Activated B cell treated with CpG ODN at 0.5 μM for 24 hours (primary cell): ENCODE results near the gene CPLX4. TPM values are rescaled to one million over a fixed set of nuclear protein-coding genes. Genes with fewer than 3 reads are reported as not detected.
A peak's percentile ranks its signal among the peaks of the same experiment; 100 is the strongest.

Experiments used
- ATAC-seq: fragments of 200-7000 bp; cut with Tn5 transposase; one replicate; pipeline ENCODE4 v1.10.0; 2021; ENCODE audit warnings: low read depth, mild to moderate bottlenecking, moderate library complexity
- CTCF ChIA-PET: fragments of 350-600 bp; sonication (Branson Sonifier 250); formaldehyde crosslinking; loops from one replicate; lab custom pipeline; 2021; ENCODE audit warnings: antibody characterized with exemption; lab: Charles Lee
- POLR2A ChIA-PET: fragments of 350-600 bp; sonication (Branson Sonifier 250); formaldehyde crosslinking; loops from one replicate; lab custom pipeline; 2021; ENCODE audit warnings: antibody characterized with exemption; lab: Charles Lee
- DNase-seq: peaks from one replicate; pipeline ENCODE4 v3.0.0; 2022
- H3K27ac Mint-ChIP-seq: one replicate; pipeline ENCODE4 v1.8.0; 2020; ENCODE audit warnings: mixed read lengths
- H3K27me3 Mint-ChIP-seq: one replicate; pipeline ENCODE4 v1.8.0; 2021; ENCODE audit warnings: mixed read lengths
- H3K36me3 Mint-ChIP-seq: one replicate; pipeline ENCODE4 v1.8.0; 2021; ENCODE audit warnings: low read depth, mixed read lengths
- H3K4me1 Mint-ChIP-seq: one replicate; pipeline ENCODE4 v1.8.0; 2021; ENCODE audit warnings: mixed read lengths
- H3K4me3 Mint-ChIP-seq: one replicate; pipeline ENCODE4 v1.8.0; 2020; ENCODE audit warnings: mild to moderate bottlenecking, mixed read lengths
- H3K9me3 Mint-ChIP-seq: one replicate; pipeline ENCODE4 v1.8.0; 2020; ENCODE audit warnings: mixed read lengths
- intact Hi-C: fragments of 100-400 bp; cut with micrococcal nuclease; formaldehyde crosslinking; loops from one replicate; pipeline ENCODE4 v1.15.1; 2024
- total RNA-seq: library from RNA; stranded (reverse); gene quantifications from 2 replicates; pipeline ENCODE4 v1.2.3, GENCODE V29; 2022
- TF ChIP-seq, protein P1 (sequence below): fragments of 200-600 bp; IDR thresholded peaks from one replicate; pipeline ENCODE4 v1.8.0; 2022; ENCODE audit warnings: antibody characterized with exemption, mild to moderate bottlenecking

The CPLX4 gene
- total RNA-seq, 1 donor from 2014 or later = not detected

DNA sequence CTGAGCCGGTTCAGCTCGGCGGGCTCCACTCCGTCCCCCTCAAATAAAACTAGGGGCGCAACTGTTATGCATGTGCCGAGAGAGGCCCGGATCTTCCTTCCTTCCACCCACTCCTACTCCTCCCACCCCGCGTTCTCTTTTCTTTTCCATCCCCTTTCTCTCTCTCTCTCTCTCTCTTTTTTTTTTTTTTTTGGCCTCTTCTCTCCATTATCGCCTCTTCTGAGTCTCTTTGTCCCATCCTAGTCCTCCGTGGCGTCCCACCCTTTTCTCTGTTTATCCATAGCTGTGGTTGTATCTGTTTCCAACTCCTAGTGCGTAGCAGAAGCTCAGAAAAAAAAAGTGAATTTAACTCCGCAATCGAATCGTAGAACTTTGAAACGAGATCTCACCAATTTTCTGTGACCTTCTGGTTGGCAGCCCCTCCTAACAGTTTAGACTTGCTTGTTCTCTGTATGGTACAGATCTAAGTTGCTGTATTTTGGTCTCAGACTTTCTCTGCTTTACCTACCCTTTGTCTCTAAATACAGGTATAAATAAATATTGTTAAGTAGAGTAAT lies 48.8 kb downstream of the CPLX4 start:
- ChIA-PET CTCF (interaction anchor here (2.5 kb wide), 1 partner anchor 185 kb away, joined by 7 read pairs; no protein-coding TSS in a partner anchor), POLR2A (no interaction called here)
- H3K36me3 Mint-ChIP-seq = no peaks in the 10 kb centered on the region
- no peak for DNase-seq
- ATAC-seq = no peak
- TF ChIP-seq, protein P1, sequence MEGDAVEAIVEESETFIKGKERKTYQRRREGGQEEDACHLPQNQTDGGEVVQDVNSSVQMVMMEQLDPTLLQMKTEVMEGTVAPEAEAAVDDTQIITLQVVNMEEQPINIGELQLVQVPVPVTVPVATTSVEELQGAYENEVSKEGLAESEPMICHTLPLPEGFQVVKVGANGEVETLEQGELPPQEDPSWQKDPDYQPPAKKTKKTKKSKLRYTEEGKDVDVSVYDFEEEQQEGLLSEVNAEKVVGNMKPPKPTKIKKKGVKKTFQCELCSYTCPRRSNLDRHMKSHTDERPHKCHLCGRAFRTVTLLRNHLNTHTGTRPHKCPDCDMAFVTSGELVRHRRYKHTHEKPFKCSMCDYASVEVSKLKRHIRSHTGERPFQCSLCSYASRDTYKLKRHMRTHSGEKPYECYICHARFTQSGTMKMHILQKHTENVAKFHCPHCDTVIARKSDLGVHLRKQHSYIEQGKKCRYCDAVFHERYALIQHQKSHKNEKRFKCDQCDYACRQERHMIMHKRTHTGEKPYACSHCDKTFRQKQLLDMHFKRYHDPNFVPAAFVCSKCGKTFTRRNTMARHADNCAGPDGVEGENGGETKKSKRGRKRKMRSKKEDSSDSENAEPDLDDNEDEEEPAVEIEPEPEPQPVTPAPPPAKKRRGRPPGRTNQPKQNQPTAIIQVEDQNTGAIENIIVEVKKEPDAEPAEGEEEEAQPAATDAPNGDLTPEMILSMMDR = no peak
- no peak overlapping the region for H3K27ac Mint-ChIP-seq
- H3K4me1 Mint-ChIP-seq = peaks cover 49% of the 10 kb centered on the region
- peak overlapping the region; percentile 66 for H3K4me3 Mint-ChIP-seq
- intact Hi-C loops = loop anchor here (5.0 kb wide), 3 partner anchors 88 to 1842 kb away; partner anchors contain the start of gene LMAN1
- peaks cover 70% of the 10 kb centered on the region for H3K27me3 Mint-ChIP-seq
- peaks cover 6% of the 10 kb centered on the region for H3K9me3 Mint-ChIP-seq

DNA sequence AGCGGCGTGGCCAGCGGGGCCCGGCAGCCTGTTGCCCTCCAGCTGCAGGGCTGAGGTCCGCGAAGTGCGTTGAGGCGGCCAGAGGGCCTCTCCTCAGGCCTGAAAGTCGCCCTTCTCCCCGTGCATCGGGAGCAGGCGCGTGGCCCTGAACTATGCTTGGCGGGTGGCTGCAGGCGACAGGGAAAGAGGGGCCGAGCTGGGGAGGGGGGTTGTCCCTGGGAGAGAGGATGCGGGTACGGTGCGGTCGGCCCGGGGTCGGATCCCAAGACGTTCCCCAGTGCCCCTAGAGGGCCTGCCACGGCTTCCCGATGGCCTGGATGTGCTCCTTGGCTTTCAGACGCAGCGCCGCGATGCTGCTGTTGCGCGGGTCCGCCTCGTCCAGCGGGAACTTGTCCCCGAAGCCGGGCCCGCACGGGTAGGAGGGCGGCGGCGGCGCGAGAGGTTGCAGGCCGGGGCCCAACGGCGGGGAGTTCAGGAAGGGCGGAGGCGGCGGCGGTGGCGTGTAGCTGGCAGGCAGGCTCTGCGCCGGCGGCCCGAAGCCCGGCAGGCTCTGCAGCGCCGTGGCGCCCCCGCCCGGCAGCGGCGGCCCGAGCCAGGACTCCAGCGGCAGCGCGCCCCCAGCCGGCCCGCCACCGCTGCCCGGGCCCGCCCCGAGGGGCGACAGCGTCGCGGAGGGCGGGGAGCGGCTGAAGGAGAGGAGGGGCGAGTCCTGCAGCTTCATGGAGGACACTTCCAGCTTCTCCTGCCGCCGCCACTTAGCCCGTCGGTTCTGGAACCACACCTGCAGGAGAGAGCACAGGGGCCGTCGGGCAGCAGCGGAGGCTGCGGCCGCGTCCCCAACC lies 49.5 kb downstream of the CPLX4 start:
- POLR2A ChIA-PET = no interaction called here
- peak overlapping the region; percentile 66 for H3K4me3 Mint-ChIP-seq

DNA sequence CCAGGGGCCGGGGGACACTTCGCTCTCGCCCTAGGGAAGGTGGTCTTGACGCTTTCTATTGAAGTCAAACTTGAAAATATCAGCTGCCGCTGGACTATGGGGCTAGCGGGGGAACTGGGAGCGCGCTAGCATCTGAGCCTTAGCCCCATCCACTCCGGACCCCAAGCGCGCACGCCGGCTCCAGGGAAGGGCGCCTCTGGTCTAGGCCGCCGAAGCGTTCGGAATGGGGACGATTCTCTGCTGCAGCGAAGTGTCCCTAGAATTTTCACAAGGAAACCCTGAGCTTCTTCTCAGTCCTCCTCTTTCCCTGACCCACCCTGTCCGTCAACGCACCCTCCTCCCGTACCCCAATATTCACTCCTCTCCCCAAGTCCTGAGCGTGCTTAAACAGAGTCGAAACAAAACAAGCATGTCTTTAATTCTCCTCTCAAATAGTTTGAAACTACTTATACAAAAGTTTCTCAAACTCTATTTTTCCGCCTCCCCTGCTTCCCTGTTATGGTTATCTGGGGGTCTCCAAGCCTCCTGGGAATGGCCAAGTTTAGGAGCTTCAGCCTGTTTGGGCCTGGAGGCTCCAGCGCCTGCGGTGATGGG lies 50.2 kb downstream of the CPLX4 start:
- H3K36me3 Mint-ChIP-seq = no peaks in the 10 kb centered on the region
- no peak overlapping the region for H3K27ac Mint-ChIP-seq
- no peak for DNase-seq
- ChIA-PET POLR2A (no interaction called here), CTCF (interaction anchor here (2.5 kb wide), 1 partner anchor 184 kb away, joined by 7 read pairs; no protein-coding TSS in a partner anchor)
- no peak for ATAC-seq
- H3K4me3 Mint-ChIP-seq = no peak overlapping the region
- H3K27me3 Mint-ChIP-seq = peaks cover 69% of the 10 kb centered on the region
- peaks cover 46% of the 10 kb centered on the region for H3K4me1 Mint-ChIP-seq
- intact Hi-C loops = loop anchor here (5.0 kb wide), 2 partner anchors 89 to 186 kb away; partner anchors contain the start of gene LMAN1
- H3K9me3 Mint-ChIP-seq = peaks cover 6% of the 10 kb centered on the region
- TF ChIP-seq, protein P1 = no peak

More for the DNA sequence above, 49.5 kb downstream of the CPLX4 start:
- CTCF ChIA-PET = interaction anchor here (2.5 kb wide), 1 partner anchor 184 kb away, joined by 7 read pairs; no protein-coding TSS in a partner anchor
- intact Hi-C loops = loop anchor here (5.0 kb wide), 2 partner anchors 88 to 187 kb away; partner anchors contain the start of gene LMAN1
- H3K9me3 Mint-ChIP-seq = peaks cover 6% of the 10 kb centered on the region
- ATAC-seq (peak; percentile 48), DNase-seq (no peak)
- TF ChIP-seq, protein P1 = no peak
- no peaks in the 10 kb centered on the region for H3K36me3 Mint-ChIP-seq
- no peak overlapping the region for H3K27ac Mint-ChIP-seq
- H3K4me1 Mint-ChIP-seq = peaks cover 49% of the 10 kb centered on the region
- peaks cover 67% of the 10 kb centered on the region for H3K27me3 Mint-ChIP-seq

DNA sequence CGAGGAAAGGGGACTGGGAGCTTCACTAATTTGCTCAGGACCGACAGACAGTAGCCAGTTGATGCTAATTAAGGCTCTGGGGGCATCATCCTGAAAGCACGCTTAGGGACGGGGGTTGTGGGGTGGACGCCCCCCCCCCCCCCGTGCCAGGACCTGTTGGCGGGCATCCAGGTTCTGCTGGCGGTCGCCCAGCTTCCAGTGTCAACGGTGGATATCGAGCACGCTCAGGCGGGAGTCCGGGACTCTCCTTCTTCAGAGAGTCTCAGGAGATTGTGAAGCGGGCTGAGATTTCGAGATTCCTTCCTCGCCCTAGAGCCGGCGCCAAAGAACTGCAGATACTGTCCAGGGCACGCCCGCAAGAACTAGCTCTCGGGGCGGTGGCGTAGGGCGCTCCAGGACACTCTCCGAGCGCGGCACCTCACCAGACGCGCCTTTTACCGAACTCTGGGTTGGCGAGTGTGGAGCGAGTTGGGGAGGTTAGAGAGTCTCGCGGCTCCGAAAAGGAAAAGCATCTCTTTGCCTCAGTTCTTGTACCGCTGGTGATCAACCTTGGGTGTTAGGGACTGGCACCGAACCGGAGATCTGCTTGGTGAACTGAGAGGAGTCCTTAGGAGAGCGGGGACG lies 50.8 kb downstream of the CPLX4 start:
- no peak for DNase-seq
- H3K4me3 Mint-ChIP-seq = no peak overlapping the region
- CTCF ChIA-PET = no interaction called here
- peaks cover 6% of the 10 kb centered on the region for H3K9me3 Mint-ChIP-seq
- ATAC-seq = no peak
- no peak overlapping the region for H3K27ac Mint-ChIP-seq
- H3K4me1 Mint-ChIP-seq = peaks cover 46% of the 10 kb centered on the region
- H3K36me3 Mint-ChIP-seq = no peaks in the 10 kb centered on the region
- POLR2A ChIA-PET = no interaction called here
- H3K27me3 Mint-ChIP-seq = peaks cover 72% of the 10 kb centered on the region
- TF ChIP-seq, protein P1 = no peak
- intact Hi-C loops = loop anchor here (5.0 kb wide), 2 partner anchors 90 to 185 kb away; partner anchors contain the start of gene LMAN1
